Cardiac muscle cell (in vitro differentiated cells and primary cell): Measurements from ENCODE around the gene OLFM2. TPM values are rescaled to one million over a fixed set of nuclear protein-coding genes. Genes with fewer than 3 reads are reported as not detected.
"Not testable (repeated sequence)": the region's sequence is repeated elsewhere in the genome, so short reads cannot be mapped to it uniquely, and the experiment has no call there.

Experiments used
- DNase-seq, 2 donors: peaks; one replicate each; pipeline versions ENCODE4 v3.0.0 to v3.0.0-alpha.2; 2010 to 2017; ENCODE audit warnings: low read depth in 1 of 2, low spot score in 1 of 2
- H3K27ac ChIP-seq: fragments of 200-600 bp; sonication (generic); 2 replicates; pipeline ENCODE4 v1.5.1; 2016
- H3K27me3 ChIP-seq: fragments of 200-600 bp; sonication (generic); 2 replicates; pipeline ENCODE4 v1.6.0; 2016; ENCODE audit warnings: control low read depth
- H3K36me3 ChIP-seq: fragments of 200-600 bp; sonication (generic); 2 replicates; pipeline ENCODE4 v1.5.1; 2016; ENCODE audit warnings: control low read depth
- H3K4me1 ChIP-seq: fragments of 200-600 bp; sonication (generic); 2 replicates; pipeline ENCODE4 v1.8.1; 2017; ENCODE audit warnings: low read depth, mild to moderate bottlenecking, mixed run types
- H3K4me3 ChIP-seq: fragments of 200-600 bp; sonication (generic); 2 replicates; pipeline ENCODE4 v1.5.1; 2016; ENCODE audit warnings: mild to moderate bottlenecking
- H3K9me3 ChIP-seq: fragments of 200-600 bp; sonication (generic); 2 replicates; pipeline ENCODE4 v1.5.1; 2017; ENCODE audit warnings: low read depth, mild to moderate bottlenecking, control low read depth
- polyA plus RNA-seq: library from polyadenylated mRNA; unstranded; fragments of >200 nt; fragmentation: Nextera tagmentation; extraction: Ambion mirVana; gene quantifications from 2 replicates; pipeline ENCODE4 v1.2.1, GENCODE V29; 2016
- total RNA-seq: library from RNA; depleted of rRNA; stranded (reverse); fragments of >200 nt; gene quantifications from 2 replicates; pipeline ENCODE4 v1.2.3, GENCODE V29; 2016
- TF ChIP-seq, protein P1 (sequence below): IDR thresholded peaks from 2 replicates; pipeline ENCODE4 v1.5.1; 2012; ENCODE audit warnings: low read depth, mild to moderate bottlenecking, low read length

OLFM2 gene
- total and polyA plus RNA-seq, 2 experiments from 2014 or later, result 27.1 to 55.1 TPM

DNA sequence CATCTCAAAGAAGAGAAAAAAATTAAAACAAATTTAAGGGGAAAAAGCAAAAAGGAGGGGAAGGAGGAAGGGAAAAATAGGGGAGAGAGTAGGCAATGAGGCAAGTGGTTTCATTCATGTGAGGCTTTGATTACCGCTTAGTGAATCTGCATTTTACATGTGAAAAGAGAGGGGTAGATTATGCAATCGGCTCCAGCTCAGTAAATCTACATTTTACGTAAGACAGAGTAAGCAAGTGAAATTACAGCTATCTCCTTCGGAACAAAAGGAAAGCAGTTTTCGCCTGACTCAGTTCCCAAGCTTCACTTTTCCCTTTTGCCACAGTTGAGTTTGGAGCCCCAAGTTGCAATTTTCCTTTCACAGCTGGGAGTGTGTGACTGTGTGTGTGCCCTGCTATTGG is 16.0 kb upstream of the OLFM2 start:
- TF ChIP-seq, protein P1, sequence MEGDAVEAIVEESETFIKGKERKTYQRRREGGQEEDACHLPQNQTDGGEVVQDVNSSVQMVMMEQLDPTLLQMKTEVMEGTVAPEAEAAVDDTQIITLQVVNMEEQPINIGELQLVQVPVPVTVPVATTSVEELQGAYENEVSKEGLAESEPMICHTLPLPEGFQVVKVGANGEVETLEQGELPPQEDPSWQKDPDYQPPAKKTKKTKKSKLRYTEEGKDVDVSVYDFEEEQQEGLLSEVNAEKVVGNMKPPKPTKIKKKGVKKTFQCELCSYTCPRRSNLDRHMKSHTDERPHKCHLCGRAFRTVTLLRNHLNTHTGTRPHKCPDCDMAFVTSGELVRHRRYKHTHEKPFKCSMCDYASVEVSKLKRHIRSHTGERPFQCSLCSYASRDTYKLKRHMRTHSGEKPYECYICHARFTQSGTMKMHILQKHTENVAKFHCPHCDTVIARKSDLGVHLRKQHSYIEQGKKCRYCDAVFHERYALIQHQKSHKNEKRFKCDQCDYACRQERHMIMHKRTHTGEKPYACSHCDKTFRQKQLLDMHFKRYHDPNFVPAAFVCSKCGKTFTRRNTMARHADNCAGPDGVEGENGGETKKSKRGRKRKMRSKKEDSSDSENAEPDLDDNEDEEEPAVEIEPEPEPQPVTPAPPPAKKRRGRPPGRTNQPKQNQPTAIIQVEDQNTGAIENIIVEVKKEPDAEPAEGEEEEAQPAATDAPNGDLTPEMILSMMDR, result no peak
- no peak overlapping the region for H3K27ac ChIP-seq

DNA sequence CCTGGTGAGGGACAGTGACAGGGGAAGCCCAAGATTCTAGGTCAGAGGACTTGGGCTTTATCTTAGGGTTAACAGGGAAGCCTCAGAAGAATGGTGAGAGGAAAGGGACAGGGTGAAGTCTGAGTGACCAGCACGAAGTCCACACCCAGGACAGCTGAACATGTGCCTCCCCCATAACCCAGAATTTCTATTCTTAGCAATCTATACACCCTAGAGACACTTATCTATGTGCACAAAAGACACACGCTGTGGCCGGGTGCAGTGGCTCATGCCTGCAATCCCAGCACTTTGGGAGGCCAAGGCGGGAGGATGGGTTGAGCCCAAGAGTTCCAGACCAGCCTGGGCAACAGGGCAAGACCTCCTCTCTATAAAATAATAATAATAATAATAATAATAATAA is 11.1 kb upstream of the OLFM2 start:
- Histone ChIP-seq H3K27ac (no peak overlapping the region), H3K4me3 (no peak overlapping the region), H3K36me3 (no peaks in the 10 kb centered on the region), H3K9me3 (no peaks in the 10 kb centered on the region), H3K4me1 (no peaks in the 10 kb centered on the region), H3K27me3 (no peaks in the 10 kb centered on the region)
- no peak for DNase-seq
- TF ChIP-seq, protein P1, result no peak

More for the DNA sequence above, 16.0 kb upstream of the OLFM2 start:
- Histone ChIP-seq H3K4me1 (no peaks in the 10 kb centered on the region), H3K36me3 (no peaks in the 10 kb centered on the region), H3K9me3 (no peaks in the 10 kb centered on the region), H3K27me3 (no peaks in the 10 kb centered on the region), H3K4me3 (no peak overlapping the region)
- no peak for DNase-seq

DNA sequence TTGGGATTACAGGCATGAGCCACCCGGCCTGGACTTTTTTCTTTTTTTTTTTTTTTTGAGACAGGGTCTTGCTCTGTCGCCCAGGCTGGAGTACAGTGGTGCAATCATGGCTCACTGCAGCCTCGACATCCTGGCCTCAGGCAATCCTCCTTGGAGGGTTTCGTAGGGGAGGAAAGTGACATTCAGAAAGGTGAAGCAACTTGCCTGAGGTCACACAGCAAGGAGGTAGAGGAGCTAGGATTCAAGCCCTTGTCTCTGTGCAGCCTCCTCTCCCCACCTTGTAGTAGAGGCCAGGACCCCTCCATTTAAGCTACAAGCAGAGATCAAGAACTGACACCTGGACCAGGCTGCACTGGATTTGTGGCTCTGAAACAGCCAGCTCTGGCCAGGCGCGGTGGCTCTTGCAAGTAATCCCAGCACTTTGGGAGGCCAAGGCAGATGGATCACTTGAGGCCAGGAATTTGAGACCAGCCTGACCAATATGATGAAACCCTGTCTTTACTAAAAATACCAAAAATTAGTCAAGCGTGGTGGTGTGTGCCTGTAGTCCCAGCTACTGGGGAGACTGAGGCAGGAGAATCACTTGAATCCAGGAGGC is 10.3 kb upstream of the OLFM2 start:
- H3K27ac ChIP-seq, DNase-seq: not testable (repeated sequence)

DNA sequence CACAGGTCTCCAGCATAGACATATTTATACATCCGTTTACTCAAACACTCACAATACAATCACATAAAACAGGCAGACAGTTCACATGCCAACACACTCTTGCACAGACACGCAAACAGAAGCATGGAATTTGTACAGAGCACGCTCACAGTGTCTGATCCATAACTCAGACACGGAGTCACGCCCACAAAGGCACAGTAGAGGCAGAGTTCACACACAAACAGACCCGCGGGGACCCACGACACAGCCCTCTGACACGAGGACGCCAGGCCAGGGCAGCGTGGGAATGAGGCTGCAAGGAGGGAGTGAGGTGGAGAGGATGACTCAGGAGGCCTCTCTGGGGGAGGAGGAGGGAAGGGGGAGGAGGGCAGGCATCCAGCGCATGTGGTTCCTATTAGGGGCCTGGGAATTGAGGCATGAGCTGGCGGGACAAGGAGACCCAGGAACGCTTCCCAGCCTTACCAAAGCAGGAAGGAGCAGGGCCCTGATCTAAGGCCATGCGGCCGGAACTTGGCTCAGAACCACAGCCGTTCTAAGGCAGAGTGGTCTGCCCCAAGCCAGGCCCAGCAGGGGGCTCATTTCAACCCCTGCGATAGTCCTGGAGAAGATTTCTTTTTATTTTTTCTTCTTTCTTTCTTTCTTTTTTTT is 9.1 kb upstream of the OLFM2 start:
- H3K4me1 ChIP-seq, result no peaks in the 10 kb centered on the region
- H3K27ac ChIP-seq, result no peak overlapping the region
- TF ChIP-seq, protein P1, result peak; percentile 40
- no peaks in the 10 kb centered on the region for H3K36me3 ChIP-seq
- peak in 1 of 2 donors; percentile 99 for DNase-seq
- H3K9me3 ChIP-seq, result no peaks in the 10 kb centered on the region
- no peaks in the 10 kb centered on the region for H3K27me3 ChIP-seq
- H3K4me3 ChIP-seq, result no peak overlapping the region

More for the DNA sequence above, 10.3 kb upstream of the OLFM2 start:
- H3K27me3 ChIP-seq, H3K4me1 ChIP-seq, H3K36me3 ChIP-seq, H3K9me3 ChIP-seq, H3K4me3 ChIP-seq: not testable (repeated sequence)

DNA sequence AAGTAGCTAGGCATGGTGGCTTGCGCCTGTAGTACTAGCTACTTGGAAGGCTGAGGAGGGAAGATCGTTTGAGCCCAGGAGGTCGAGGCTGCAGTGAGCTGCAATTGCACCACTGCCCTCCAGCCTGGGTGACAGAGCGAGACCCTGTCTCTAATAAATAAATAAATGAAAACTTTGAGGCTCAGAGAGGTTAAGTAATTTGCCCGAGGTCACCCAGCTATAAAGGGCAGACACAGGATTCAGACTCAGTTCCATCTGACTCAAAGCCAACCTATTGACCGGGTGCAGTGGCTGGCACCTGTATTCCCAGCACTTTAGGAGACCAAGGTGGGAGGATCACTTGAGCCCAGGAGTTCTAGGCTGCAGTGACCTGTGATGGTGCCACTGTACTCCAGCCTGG is 7.4 kb upstream of the OLFM2 start:
- Histone ChIP-seq H3K27ac (no peak overlapping the region), H3K9me3 (no peaks in the 10 kb centered on the region), H3K4me1 (no peaks in the 10 kb centered on the region), H3K27me3 (no peaks in the 10 kb centered on the region), H3K4me3 (no peak overlapping the region), H3K36me3 (no peaks in the 10 kb centered on the region)
- DNase-seq, result no peak
- TF ChIP-seq, protein P1, result no peak

DNA sequence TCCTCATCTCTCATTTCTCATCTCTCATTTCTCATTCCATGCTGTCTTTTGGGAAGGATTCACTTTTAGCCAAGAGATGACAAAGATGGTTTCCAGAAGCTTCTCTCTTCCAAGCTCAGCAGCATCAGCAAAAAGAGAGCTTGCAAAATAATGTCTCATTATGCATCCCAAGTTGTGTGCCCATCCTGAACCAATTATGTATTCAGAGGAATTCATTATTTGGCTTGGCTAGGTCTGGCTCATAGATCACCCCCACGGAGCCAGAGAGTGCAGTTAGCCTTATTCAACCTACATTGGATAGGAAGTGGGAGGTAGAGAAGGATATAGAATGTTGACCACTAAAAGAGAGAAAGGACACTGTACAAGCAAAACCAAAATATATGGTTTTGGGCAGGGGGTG is 5.4 kb upstream of the OLFM2 start:
- no peaks in the 10 kb centered on the region for H3K9me3 ChIP-seq
- no peaks in the 10 kb centered on the region for H3K27me3 ChIP-seq
- DNase-seq, result no peak
- TF ChIP-seq, protein P1, result no peak
- H3K36me3 ChIP-seq, result no peaks in the 10 kb centered on the region
- H3K4me1 ChIP-seq, result no peaks in the 10 kb centered on the region
- H3K27ac ChIP-seq, result no peak overlapping the region
- no peak overlapping the region for H3K4me3 ChIP-seq
